Stimulated activated CD8-positive, alpha-beta memory T cell treated with anti-CD3 and anti-CD28 coated beads, Interleukin-15, amount 100 ng/mL, for 24 hours (primary cell): ENCODE results near the gene EXOC6B.
"Not testable (repeated sequence)": the region's sequence is repeated elsewhere in the genome, so short reads cannot be mapped to it uniquely, and the experiment has no call there.

ENCODE experiments used
- DNase-seq: peaks from one replicate; pipeline ENCODE4 v3.0.0-alpha.2; 2020; ENCODE audit warnings: low read depth

EXOC6B gene

DNA sequence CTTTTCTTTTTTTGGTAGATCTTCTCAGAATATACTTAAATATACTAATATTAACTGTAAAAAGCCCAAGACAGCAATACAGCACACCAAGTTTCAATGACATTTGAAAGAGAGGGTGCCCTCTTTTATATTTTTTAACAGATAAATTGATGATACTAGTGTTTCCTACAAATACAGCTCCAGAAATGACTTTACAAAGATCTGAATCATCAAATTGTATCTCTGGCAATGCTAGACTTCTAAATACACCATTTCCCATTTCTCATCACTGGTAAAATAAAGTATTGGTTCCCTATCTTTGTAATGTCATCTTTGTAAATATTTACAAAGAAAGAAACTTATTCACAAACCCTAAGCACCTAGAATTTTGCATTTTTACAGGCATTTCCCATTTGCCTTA is 281.3 kb downstream of the EXOC6B start:
- DNase-seq, result no peak

DNA sequence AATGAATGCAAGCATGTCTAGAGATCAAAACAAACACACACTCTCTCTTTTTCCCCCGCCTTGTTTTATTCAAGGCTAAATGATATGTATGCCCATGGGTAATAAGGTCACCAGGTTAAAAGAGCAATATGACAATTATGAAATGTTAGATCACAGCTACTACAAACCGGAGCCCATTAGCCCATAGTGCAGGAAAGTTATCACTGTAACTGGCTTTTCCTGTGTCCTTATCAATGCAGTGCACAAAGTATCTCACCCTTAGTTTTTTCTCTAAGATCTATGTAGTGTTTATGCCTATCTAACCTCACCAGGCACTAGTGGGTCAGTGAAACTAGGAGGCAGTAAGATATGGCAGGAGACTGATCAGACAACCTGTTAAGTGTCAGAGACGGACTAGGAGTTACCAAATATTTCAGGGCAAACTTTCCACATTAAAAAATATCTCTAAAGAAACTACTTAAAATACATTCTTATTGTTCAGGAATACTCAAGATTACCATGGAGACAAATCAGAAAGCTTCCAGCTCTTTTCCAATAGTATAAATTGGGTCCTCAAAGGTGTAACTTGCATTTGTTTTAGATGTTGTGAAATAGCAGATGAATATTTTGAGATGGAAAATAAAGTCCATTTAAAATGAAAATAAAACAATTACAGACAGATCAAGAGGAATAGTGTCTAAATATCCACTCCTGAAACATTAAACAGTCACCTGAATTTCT is 282.2 kb downstream of the EXOC6B start:
- no peak for DNase-seq

DNA sequence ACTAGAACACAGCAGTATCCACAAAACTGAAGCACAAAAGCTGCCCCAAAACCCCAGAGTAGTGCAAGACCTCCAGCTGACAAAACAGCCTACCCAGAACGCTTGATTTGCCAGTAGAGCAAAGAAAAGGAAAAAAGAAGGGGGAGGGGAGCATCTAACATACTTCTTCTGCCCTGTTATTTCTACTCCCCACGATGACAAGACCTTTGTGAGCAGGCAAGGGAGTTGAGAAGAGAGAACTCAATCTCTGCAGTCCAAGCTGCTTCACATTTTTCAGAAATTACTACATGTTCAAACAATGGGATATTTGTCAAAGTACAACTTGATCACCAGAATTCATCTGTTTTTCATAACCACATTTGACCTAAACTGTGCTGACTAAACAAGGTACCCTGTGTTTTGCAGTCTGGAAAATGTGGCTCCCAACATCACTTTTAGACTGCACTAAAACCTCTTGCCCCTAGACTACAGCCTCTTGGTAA is 286.7 kb downstream of the EXOC6B start:
- no peak for DNase-seq

DNA sequence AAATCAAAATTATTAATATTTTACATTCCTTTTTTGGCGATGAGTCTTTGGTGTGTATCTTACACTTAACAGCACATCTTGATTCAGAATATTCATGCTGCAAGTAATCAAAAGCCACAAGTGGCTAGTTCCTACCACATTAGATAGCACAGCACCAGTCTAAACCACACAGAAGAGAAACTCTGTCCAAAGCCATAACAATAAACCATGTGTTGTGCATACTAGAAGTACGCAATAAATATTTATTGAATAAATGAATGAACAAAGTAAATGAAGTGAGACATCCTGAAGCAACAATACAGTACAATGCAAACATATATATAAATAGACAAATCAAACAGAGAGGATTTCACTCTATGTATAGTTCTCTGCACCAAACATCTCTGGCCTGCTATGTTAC is 287.3 kb downstream of the EXOC6B start:
- DNase-seq, result no peak

DNA sequence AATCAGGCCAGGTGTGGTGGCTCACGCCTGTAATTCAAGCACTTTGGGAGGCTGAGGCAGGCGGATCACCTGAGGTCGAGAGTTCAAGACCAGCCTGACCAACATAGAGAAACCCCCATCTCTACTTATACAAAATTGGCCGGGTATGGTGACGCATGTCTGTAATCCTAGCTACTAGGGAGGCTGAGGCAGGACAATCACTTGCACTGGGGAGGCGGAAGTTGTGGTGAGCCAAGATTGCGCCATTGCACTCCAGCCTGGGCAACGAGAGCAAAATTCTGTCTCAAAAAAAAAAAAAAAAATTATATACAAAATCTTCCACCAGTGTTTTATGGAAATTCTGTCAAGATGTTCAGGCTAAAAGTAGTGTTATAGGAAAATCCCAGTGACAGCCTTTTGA is 290.2 kb downstream of the EXOC6B start:
- DNase-seq, result not testable (repeated sequence)

DNA sequence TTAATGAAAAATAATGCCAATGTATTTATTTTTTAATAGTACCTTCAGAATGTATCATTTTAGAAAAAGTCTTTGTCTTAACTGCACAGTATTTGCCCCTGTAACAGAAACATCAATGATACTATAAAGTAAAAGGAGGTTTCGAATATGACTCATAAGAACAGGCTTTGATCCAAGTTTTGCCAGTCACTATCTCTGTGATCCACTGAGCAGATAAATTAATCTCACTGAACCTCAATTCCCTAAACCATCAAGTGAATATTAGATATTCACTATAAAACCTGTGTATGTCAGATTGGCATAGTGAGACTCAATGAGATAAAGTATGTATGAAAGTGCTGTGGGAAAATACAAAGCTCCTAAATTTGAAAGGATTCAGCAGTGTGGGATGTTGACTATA is 292.1 kb downstream of the EXOC6B start:
- DNase-seq, result no peak

DNA sequence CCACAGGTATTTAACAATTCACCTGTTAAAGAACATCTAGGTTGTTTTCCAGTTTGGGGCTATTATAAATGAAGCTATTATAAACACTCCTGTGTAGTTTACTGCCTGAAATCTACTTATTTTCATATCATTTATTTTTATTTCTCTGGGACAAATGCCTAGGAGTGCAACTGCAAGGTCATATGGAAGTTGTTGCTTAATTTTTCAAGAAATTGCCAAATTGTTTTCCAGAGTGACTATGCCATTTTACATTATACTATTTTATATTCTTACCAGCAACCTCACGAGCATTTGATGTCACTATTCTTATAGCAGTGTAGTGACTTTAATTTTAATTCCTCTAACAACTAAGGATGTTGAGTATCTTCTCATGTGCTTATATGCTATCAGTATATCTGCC is 298.4 kb downstream of the EXOC6B start:
- DNase-seq, result no peak

DNA sequence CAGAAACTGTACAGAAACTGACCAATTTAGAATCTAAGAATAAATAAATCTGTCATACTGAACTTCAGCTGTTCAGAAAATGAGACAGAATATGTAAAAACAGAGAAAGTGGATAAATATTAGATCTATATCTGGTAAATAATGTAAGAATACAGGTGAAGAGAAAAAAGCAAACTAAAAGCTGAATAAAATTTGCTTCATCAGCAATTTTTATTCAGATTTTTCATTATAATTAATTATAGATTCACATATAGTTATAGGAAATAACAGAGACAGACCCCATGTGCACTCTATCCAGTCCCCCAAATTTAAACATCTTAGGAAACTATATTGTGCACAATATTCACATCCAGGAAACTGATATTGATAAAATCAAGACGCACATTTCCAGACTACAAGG is 299.2 kb downstream of the EXOC6B start:
- no peak for DNase-seq

DNA sequence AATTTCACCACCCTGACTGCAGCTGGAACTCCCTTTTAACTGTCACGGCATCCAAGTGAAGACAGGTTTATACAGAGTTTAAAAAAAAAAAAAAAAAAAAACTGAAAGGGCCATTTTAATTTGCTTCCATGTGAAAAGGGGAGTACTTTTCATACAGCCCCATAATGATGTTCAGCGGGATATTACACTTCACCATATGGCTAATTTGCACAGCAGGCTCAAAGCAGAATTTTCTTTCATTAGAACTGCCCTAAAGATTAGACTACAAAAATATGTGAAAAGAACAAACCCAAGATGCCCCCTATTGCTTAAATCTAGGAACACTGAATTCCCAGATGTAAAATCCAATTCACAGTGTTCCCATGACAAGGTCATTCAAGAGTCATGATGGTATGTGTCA is 301.8 kb downstream of the EXOC6B start:
- DNase-seq, result no peak

DNA sequence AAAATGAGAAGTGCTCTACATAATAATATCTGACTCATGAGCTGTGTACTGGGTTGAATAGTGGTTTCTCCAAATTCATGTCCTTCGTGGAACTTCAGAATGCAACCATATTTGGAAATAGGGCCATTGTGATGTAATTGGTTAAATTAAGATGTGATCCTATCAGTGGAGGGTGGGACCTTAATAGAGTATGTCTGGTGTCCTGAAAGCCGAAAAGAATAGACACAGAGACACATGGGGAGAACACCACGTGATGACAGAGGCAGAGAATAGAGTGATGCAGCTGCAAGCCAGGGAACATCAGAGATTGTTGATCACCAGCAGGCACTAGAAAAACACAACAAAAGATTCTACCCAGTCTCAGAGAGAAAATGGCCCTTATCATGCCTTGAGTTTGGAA is 310.1 kb downstream of the EXOC6B start:
- no peak for DNase-seq

DNA sequence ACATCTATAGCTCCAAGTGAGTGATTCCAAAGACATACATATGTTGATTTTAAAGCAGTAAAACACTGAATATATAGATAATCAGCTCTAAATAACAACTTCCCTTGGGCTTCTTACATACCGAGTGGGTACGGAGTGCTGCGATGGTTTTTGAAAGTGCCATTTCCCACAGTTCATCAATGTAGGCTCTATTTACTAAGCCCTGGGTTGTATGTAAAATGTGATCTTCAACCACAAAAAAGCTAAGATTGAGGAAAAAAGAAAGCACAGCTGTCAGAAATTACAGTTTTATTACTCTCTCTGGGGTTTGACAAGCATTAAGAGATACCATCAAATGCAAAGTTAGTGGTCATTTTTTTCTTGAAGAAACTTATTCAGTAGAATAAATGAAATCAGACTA is 312.8 kb downstream of the EXOC6B start:
- DNase-seq, result no peak

DNA sequence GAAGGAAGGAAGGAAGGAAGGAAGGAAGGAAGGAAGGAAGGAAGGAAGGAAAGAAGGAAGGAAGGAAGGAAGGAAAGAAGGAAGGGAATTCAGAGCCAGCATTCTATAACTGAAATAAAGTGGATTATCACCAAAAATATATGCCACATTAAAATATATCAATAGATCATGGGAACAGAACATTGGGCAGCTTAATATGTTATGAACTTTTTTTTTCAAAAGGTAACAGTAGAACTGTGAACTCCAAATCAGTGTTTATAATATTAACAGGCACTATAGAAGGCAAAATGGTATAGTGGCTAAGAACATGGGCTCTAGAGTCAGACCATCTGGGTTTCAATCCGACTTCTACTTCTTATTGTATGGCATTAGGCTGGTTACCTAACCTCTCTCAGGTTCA is 313.5 kb downstream of the EXOC6B start:
- no peak for DNase-seq

DNA sequence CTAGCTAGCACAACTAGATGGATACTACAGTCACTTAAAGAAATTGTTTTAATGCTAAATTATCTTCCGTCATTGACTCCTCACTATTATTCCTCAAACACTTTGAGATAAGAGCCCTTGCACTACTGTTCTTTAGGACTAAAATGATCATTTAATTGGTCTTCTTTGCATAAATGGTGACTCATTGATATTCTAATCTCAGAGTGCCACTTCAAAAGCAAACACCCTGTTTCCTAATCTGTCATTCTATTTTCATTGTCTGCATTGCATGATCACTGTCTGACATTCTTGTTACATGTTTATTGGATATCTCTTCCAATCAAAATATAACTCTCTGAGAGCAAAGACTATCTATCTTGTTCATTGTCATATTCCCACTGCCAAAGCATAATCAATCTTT is 313.9 kb downstream of the EXOC6B start:
- no peak for DNase-seq

DNA sequence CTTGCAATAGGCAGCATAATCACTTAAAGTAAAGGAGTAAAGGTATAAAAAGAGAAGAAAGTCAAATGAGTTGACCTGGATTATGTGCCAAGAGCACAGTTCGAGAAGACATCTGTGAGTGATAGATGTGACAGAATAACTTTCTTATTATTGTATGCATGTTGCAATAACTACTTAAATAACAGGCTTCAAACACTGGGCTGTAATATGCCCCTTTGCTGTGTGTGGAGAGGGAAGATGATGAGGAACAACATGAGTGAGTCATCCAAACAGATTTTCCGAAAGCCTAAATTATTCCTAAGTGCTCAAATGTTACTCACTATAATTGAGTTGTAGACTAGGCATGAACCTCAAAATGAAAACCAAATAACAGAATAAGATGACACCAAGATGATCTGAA is 328.1 kb downstream of the EXOC6B start:
- DNase-seq, result no peak

DNA sequence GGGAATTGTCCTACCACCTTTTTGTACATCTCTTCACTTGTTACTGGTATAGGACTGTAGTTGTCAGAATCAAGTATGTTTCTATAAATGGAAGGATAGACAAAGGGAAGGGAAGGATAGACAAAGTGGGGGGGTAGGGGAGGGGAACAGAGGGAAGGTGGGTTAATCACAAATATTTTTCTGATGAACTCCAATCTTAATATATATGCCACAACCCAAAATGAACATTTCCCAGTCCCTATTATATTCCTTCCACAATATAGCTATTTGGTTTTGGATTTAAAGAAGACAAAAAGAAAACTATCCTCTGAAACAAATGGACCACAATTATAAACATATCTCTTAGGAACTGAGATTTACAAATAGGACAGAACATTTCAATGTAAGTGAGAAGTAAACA is 329.4 kb downstream of the EXOC6B start:
- DNase-seq, result no peak

DNA sequence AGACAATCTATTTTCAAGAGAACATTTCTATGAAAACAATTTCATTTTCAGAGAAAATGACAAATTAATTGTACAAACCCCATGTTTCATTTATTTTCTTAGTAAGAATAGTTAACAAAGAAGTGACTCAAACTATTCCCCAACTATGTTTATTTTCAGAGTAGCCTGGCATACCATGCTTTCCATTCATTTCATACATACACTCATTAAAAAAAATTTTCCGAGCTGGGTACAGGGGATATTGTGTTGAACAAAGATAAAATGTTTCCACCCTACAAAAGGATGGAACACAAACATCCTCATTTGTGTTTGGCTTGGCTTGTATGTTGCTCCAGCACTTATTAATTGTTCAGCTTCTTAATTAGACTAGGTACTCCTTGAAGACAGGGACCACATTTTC is 331.4 kb downstream of the EXOC6B start:
- no peak for DNase-seq

DNA sequence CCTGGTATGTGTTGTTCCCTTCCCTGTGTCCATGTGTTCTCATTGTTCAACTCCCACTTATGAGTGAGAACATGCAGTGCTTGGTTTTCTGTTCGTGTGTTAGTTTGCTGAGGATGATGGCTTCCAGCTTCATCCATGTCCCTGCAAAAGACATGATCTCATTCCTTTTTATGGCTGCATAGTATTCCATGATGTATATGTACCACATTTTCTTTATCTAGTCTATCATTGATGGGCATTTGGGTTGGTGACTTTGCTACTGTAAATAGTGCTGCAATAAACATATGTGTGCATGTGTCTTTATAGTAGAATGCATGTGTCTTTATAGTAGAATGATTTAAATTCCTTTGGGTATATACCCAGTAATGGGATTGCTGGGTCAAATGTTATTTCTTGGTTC is 341.2 kb downstream of the EXOC6B start:
- DNase-seq, result not testable (repeated sequence)

DNA sequence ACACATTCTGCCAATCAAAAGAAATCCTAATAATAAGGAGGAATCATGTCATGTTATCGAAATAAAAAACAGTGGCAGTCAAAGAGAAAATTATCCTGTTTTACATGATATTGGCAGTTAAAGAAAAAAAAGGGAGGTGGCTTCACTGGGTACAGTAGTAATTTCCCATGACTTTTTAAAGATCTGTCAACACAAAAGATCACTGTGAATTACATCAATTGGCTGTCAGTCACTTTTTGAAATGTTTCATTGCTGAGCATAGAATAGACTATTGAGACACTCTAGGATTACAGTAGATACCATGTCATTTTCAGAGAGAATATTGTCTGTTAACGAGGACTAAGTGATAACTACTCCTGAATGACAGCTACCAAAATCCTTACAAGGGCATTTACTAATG is 342.5 kb downstream of the EXOC6B start:
- no peak for DNase-seq

DNA sequence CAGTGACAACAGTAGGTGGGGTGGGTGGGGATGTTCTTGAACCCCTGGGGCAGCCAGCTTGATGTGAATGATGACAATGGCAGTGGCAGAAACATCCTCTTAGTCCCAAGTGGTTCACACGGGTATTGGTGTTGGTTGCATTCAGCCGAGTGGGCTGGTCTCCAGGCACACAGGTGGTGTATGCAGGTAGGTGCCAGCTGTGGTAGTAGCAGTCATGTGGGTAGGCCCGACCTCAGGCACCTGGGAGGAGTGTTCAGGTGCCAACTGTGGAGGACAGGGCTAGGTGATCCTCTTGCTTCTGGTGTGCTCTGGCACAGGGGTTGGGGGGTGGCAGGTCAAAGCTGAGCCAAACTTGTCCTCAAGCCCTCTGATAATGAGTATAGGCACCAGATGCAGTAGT is 350.6 kb downstream of the EXOC6B start:
- no peak for DNase-seq

DNA sequence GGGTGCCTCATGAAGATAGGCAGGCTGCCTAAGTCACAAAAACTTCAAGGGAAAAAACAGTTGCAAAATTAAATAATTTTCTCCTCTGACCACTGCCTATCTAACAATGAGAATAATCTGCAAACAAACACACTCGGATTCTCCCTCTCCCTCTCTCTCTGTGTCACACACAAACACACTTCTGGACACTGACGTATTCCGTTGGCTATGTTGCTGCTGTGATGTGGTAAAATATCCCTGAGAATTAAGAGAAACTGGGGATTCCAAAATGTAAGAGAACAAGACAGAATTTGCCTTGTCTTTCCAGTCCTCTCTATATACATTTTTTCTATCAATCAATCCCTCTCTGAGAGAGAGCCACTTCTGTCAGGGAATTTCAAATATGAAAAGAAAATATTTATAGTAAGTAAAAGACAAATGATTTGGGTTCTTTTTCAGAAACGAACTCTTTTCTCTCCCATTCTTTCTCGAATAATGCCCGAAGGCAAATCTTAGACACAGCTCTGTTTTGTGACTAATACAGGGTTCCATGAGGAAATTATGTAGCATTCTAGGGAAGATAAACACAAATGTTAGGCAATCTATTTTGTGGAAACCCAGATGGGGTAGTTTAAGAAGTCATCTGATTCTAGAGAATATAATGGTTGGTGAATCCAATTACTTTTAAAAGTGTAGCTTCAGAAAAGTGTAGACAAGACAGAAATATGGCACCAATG is 367.9 kb downstream of the EXOC6B start:
- DNase-seq, result no peak

DNA sequence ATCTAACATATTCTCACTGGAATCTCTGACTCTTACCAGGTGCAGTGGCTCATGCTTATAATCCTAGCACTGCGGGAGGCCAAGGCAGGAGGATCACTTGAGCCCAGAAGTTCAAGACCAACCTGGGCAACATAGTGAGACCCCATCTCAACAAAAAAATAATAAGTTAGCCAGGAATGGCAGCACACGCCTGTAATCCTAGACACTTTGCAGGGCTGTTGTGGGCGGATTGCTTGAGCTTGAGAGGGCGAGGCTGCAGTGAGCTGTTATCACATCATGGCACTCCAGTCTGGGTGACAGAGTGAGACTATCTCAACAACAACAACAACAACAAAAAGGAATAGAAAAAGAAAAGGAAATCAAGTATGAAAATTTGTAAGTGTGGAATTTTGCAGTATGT is 371.6 kb downstream of the EXOC6B start:
- no peak for DNase-seq

DNA sequence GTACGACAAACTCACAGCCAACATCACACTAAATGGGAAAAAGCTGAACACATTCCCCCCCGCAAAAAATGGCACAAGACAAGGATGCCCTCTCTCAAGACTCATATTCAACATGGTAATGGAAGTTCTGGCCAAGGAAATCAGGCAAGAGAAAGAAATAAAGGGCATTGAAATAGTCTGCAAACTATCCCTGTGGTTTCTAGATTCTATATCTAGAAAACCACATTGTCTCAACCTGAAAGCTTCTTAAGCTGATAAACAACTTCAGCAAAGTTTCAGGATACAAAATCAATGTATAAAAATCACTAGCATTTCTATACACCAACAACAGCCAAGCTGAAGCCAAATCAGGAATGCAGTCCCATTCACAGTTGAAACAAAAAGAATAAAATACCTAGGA is 383.6 kb downstream of the EXOC6B start:
- no peak for DNase-seq

DNA sequence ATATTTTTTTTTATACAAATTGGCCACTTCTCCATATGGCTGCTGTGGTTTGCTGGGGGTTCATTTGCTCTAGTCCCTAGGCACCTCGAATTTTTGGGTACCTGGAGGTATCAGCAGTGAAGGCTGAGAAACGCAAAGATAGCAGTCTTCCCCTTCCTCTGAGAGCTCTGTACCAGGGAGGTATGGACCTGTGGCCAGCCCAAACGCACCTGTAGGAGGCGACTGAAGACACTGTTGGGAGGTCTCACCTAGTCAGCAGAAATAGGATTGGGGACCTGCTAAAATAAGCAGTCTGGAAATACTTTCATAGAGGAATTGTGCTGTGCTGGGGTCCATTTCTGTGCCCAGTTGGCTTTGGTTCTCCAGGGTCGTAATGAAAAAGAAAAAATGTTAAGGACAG is 385.9 kb downstream of the EXOC6B start:
- DNase-seq, result no peak

DNA sequence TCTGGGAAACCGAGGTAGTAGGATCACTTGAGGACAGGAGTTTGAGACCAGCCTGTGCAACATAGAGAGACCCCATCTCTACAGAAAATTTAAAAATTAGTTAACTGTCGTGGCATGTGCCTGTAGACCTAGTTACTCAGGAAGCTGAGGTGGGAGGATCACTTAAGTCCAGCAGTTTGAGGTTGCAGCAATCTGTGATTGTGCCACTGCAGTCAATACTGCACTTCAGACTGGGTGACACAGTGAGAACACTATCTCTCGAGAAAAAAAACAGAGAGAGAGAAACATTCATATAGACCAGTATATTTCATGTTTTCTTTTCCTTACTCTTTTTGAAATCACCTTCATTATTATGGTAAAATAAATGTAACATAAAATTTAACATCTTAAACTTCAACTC is 387.5 kb downstream of the EXOC6B start:
- DNase-seq, result no peak
